MM.1S (cell line): ENCODE data around the gene PHYH.

Source experiments
- DNase-seq: peaks from one replicate; pipeline ENCODE4 v3.0.0-alpha.2; 2015
- H2AFZ ChIP-seq: fragments of 300-600 bp; sonication (generic); 2 replicates; pipeline ENCODE4 v1.6.0; 2016; ENCODE audit warnings: antibody characterized with exemption, low read length
- H3F3A ChIP-seq: fragments of 300-600 bp; sonication (generic); 2 replicates; pipeline ENCODE4 v1.6.1; 2016; ENCODE audit warnings: mild to moderate bottlenecking, antibody characterized with exemption, low read length, moderate library complexity, mixed read lengths; ENCODE audit not compliant: insufficient read depth
- H3K27ac ChIP-seq: fragments of 300-600 bp; sonication (generic); 2 replicates; pipeline ENCODE4 v1.5.1; 2016; ENCODE audit warnings: mild to moderate bottlenecking, low read length
- H3K27me3 ChIP-seq: fragments of 300-600 bp; sonication (generic); replicated peaks from 2 replicates; pipeline ENCODE4 v1.6.0; 2016; ENCODE audit warnings: low read length; ENCODE audit not compliant: insufficient read depth
- H3K36me3 ChIP-seq: fragments of 300-600 bp; sonication (generic); replicated peaks from 2 replicates; pipeline ENCODE4 v1.6.1; 2016; ENCODE audit warnings: mild to moderate bottlenecking, low read length, mixed read lengths; ENCODE audit not compliant: insufficient read depth
- H3K4me1 ChIP-seq: fragments of 300-600 bp; sonication (generic); 2 replicates; pipeline ENCODE4 v1.6.1; 2016; ENCODE audit warnings: low read length, mixed read lengths
- H3K4me2 ChIP-seq: fragments of 300-600 bp; sonication (generic); 2 replicates; pipeline ENCODE4 v1.6.0; 2016; ENCODE audit warnings: low read depth, low read length
- H3K4me3 ChIP-seq: fragments of 300-600 bp; sonication (generic); 2 replicates; pipeline ENCODE4 v1.5.1; 2016; ENCODE audit warnings: low read length, mixed read lengths
- H3K79me2 ChIP-seq: fragments of 300-600 bp; sonication (generic); 2 replicates; pipeline ENCODE4 v1.6.1; 2016; ENCODE audit warnings: mixed run types, low read length, mixed read lengths
- H3K9ac ChIP-seq: fragments of 300-600 bp; sonication (generic); 2 replicates; pipeline ENCODE4 v1.6.1; 2016; ENCODE audit warnings: low read length, mixed read lengths
- H3K9me2 ChIP-seq: fragments of 300-600 bp; sonication (generic); replicated peaks from 2 replicates; pipeline ENCODE4 v1.6.1; 2016; ENCODE audit warnings: mild to moderate bottlenecking, low read length, mixed read lengths; ENCODE audit not compliant: insufficient read depth
- H3K9me3 ChIP-seq: fragments of 300-600 bp; sonication (generic); replicated peaks from 2 replicates; pipeline ENCODE4 v1.6.1; 2016; ENCODE audit warnings: mild to moderate bottlenecking, low read length, mixed read lengths; ENCODE audit not compliant: insufficient read depth
- H4K20me1 ChIP-seq: fragments of 300-600 bp; sonication (generic); 2 replicates; pipeline ENCODE4 v1.6.1; 2016; ENCODE audit warnings: mild to moderate bottlenecking, low read length, moderate library complexity, mixed read lengths; ENCODE audit not compliant: insufficient read depth
- CTCF ChIP-seq: fragments of 300-600 bp; sonication (generic); IDR thresholded peaks from 2 replicates; pipeline ENCODE4 v1.5.1; 2016; ENCODE audit warnings: antibody characterized with exemption, low read length, mixed read lengths
- EZH2 ChIP-seq: fragments of 300-600 bp; sonication (generic); optimal IDR thresholded peaks from 2 replicates; pipeline ENCODE3; 2017; ENCODE audit warnings: low read depth, mild to moderate bottlenecking, antibody characterized with exemption, low read length, mixed read lengths
- EZH2phosphoT487 ChIP-seq: fragments of 300-600 bp; sonication (generic); IDR thresholded peaks from 2 replicates; pipeline ENCODE4 v1.6.1; 2018; ENCODE audit warnings: antibody characterized with exemption, low read length

Gene PHYH

GRCh38 chr10:13231808-13232207 is 68.1 kb downstream of the PHYH start:
- Histone ChIP-seq H3K9ac (no peak overlapping the region), H3K36me3 (no peaks in the 10 kb centered on the region), H2AFZ (no peak overlapping the region), H3F3A (peaks cover 12% of the 10 kb centered on the region), H3K27ac (no peak overlapping the region), H3K9me3 (no peaks in the 10 kb centered on the region), H3K4me2 (no peak overlapping the region), H4K20me1 (no peaks in the 10 kb centered on the region), H3K9me2 (no peaks in the 10 kb centered on the region), H3K4me3 (no peak overlapping the region), H3K27me3 (no peaks in the 10 kb centered on the region), H3K4me1 (peaks cover 19% of the 10 kb centered on the region), H3K79me2 (no peaks in the 10 kb centered on the region)
- no peak for DNase-seq
- TF ChIP-seq EZH2 (no peak), CTCF (no peak), EZH2phosphoT487 (no peak)

GRCh38 chr10:13231190-13231589 is 68.7 kb downstream of the PHYH start:
- Histone ChIP-seq H4K20me1 (no peaks in the 10 kb centered on the region), H3K36me3 (no peaks in the 10 kb centered on the region), H3K4me1 (peaks cover 24% of the 10 kb centered on the region), H3F3A (peaks cover 9% of the 10 kb centered on the region), H3K9me3 (no peaks in the 10 kb centered on the region), H3K27ac (no peak overlapping the region), H3K9ac (no peak overlapping the region), H3K4me3 (no peak overlapping the region), H3K27me3 (no peaks in the 10 kb centered on the region), H2AFZ (no peak overlapping the region), H3K4me2 (no peak overlapping the region), H3K79me2 (no peaks in the 10 kb centered on the region), H3K9me2 (no peaks in the 10 kb centered on the region)
- TF ChIP-seq EZH2phosphoT487 (no peak), CTCF (no peak), EZH2 (no peak)
- DNase-seq = no peak
